Epithelial cell of esophagus (primary cell): ENCODE measurements around the gene GAP43.

Experiments
- DNase-seq: peaks from one replicate; pipeline ENCODE4 v3.0.0; 2010; ENCODE audit warnings: low read depth
- H3K4me3 ChIP-seq: 2 replicates; pipeline ENCODE4 v1.5.1; 2011; ENCODE audit warnings: mild to moderate bottlenecking, low read length, control low read depth
- TF ChIP-seq, protein P1 (sequence below): IDR thresholded peaks from 2 replicates; pipeline ENCODE4 v1.5.1; 2011; ENCODE audit warnings: low read depth, mild to moderate bottlenecking, low read length, control low read depth, inconsistent platforms; ENCODE audit not compliant: insufficient read depth; ENCODE audit errors: missing control alignments

GAP43 gene

DNA sequence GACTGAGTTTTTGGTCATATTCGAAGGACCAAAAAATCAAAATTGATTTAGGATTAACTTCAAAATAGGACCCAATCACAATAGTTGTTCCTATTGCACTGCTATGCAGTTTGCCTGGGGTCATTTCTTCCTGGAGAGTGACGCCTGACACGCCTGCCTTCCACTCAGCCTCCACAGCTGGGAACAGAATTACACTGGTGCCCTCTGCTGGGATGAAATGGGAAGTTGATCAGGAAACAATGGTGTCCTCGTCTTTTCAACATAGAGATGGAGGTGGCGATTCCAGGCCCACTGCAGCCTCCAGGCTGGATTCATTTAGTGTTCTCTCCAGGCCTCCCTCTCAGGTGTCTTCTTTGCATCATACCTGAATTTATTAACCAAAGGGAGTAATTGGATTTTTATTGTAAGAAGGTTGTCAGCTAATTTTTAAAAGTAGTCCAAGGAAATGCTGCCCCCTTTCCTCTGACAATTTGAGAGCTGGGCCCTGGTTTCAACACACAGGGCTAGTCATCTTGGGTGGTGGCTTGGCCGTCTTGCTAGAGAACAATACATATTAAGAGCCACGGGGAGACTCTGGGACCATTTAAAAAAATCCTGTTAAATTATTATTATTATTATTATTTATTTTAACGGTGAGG is 69.7 kb downstream of the GAP43 start:
- TF ChIP-seq, protein P1, sequence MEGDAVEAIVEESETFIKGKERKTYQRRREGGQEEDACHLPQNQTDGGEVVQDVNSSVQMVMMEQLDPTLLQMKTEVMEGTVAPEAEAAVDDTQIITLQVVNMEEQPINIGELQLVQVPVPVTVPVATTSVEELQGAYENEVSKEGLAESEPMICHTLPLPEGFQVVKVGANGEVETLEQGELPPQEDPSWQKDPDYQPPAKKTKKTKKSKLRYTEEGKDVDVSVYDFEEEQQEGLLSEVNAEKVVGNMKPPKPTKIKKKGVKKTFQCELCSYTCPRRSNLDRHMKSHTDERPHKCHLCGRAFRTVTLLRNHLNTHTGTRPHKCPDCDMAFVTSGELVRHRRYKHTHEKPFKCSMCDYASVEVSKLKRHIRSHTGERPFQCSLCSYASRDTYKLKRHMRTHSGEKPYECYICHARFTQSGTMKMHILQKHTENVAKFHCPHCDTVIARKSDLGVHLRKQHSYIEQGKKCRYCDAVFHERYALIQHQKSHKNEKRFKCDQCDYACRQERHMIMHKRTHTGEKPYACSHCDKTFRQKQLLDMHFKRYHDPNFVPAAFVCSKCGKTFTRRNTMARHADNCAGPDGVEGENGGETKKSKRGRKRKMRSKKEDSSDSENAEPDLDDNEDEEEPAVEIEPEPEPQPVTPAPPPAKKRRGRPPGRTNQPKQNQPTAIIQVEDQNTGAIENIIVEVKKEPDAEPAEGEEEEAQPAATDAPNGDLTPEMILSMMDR, result peak; percentile 84
- H3K4me3 ChIP-seq, result no peak overlapping the region
- DNase-seq, result peak; percentile 82

DNA sequence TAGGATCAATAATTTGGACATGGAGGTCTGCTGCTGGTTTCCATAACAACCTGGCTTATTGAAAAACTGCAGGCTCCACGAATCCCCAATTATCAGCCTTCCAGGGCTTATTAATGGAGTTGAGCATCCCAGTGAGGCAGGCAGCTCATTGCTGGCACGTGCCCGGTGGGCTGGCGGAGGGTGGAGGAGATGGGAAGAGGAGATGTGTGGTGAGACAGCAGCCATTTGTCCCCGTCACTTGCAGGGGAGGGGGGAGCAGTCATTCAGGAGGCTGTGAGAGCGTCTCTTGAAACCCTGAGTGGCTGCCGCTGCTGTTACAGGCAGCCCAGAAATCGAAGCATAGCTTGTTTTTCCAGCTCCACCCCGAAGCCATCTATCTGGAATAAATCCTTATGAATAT is 70.6 kb downstream of the GAP43 start:
- TF ChIP-seq, protein P1, result no peak
- no peak for DNase-seq
- no peak overlapping the region for H3K4me3 ChIP-seq

DNA sequence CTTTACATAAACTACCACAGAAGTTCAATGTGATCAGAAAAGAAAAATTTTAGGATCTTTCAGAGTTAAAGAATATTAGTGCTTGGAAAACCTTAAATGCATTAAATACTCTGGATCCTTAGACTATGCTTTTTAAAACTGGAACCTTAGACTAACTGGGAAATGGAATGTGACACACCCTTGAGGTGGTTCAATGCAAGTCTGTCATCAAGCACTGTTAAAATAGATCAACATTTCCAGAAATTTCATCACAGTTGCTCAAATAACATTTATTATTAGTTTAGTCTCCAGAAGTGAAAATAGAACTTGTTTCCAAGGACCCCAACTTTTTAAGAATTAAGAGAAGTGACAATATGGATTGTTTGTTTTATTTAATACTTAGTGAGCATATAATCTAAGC is 71.8 kb downstream of the GAP43 start:
- peak; percentile 26 for DNase-seq
- TF ChIP-seq, protein P1, result no peak
- no peak overlapping the region for H3K4me3 ChIP-seq

DNA sequence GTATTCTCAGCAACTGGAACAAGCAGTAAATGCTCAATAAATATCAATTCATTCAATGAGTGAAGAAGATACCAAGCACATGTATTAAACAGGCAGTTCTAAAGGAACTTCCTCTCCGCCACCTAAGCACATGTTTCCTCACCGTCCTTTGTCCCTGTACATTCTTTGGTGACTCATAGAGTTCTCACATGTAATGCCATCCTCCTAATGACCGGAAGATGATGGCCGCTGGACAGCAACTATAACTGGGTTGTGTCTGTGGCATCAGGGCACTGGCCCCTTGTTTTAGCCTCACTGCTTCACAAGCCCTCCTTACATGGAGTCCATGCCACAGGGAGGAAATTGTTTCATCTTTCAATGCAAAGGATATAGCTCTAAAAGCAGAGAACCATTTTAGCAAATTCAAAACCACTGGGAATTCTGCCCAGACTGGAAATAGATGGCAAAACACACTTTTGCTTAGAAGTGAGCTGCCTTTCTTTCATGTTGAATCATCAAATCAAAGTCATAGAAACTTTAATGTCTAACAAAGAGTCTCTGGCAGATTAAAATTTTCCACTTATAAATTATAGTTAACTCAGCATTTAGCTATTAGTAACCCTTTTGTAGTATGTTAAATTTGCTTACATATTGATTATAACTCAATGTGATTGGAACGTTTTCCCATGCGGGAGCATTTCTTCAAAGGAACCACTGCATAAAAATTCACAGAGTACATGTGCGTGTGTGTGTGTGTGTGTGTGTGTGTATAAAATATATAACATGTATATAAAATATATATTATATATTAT is 74.1 kb downstream of the GAP43 start:
- TF ChIP-seq, protein P1, result no peak
- no peak overlapping the region for H3K4me3 ChIP-seq
- peak; percentile 15 for DNase-seq

DNA sequence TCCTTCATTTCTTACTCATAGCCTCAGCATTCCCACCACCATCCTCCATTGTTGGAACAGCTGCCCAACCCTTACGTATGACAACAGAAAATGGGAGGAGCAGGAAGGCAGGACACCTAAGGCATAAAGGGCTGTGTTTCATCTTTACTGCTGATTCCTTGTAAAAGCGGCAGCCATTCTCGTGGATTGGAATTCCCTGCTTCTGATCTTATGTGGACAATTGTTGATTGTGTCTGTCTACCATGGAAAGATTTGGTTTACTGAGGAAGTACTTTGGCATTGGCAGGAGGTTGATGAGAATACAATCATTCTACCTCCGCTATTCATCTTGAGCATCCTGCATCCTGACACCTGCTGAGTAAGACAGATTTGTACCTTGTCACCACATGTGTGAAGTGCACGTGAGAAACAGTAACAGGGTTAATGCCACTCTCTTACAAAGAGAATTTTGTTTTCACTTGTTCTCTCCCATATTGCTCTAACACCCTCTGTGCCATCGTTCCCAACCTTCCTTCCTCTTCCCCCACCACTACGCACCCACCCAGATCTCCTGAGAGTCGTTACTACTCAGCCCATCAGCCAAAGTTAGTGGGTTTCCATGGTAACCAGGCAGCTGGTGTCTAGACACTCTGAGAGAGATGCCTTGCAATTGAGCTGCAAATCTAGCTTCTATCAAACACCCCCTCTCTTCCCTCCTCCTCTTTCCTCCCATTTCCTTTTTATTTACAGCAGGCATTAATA is 75.7 kb downstream of the GAP43 start:
- TF ChIP-seq, protein P1, result no peak
- peak; percentile 51 for DNase-seq
- H3K4me3 ChIP-seq, result no peak overlapping the region

DNA sequence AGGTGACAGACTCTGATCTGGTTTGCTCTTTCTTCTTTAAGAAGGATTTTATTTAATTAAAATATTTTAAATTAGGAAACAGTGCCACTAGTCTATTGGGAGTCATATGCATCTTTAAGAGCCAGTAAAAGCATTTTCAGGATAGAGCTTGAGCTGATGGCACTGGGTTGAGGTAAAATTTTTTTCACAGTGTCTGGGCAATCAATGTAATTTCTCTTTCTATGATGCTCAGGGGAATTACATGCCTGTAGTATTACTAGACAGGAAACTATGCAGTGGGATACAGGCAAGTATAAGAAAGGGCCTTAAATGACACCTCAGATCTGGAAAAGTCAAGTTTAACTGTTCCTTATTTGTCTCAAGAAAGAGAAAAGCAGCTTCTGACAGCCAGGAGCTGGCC is 76.4 kb downstream of the GAP43 start:
- H3K4me3 ChIP-seq, result no peak overlapping the region
- TF ChIP-seq, protein P1, result no peak
- no peak for DNase-seq

DNA sequence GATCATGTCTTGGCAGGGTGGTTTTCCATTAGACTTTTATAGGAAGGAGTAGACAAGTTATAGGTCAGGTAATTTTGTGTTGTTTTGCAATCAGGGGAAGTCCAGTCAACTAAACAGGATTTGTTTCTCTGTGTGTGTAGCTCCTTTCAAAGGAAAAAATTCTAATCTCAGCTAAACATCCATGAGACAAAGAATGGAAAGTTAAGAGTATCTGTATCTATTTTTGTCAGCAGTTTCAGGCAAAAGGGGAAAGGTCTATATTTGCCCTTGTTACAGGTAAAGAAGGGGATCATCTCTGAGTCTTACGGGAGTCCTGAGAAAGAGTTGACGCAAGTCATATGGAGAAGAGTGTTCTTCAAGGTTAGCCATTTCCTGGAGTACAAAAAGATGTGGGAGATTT is 79.3 kb downstream of the GAP43 start:
- no peak overlapping the region for H3K4me3 ChIP-seq
- no peak for DNase-seq
- TF ChIP-seq, protein P1, result no peak
